Measurements from ENCODE around the gene PDXDC1.
"Not testable (repeated sequence)": the region's sequence is repeated elsewhere in the genome, so short reads cannot be mapped to it uniquely, and the experiment has no call there.

DNA sequence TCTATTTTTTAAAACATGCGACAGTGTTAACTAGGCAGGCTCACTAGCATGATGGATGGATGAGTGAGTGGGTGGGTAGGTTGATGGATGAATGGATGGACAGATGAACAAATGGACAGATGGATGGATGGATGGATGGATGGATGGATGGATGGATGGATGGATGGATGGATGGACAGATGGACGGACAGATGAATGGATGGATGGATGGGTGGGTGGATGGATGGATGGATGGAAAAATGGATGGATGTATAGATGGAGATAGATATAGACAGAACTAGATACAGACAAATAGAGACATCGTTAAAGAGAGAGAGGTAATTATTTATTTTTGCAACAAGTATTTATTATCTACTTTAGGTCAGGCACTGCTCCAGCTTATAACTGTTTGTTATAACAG is 205.1 kb downstream of the PDXDC1 start:
- TF ChIP-seq, protein P1, sequence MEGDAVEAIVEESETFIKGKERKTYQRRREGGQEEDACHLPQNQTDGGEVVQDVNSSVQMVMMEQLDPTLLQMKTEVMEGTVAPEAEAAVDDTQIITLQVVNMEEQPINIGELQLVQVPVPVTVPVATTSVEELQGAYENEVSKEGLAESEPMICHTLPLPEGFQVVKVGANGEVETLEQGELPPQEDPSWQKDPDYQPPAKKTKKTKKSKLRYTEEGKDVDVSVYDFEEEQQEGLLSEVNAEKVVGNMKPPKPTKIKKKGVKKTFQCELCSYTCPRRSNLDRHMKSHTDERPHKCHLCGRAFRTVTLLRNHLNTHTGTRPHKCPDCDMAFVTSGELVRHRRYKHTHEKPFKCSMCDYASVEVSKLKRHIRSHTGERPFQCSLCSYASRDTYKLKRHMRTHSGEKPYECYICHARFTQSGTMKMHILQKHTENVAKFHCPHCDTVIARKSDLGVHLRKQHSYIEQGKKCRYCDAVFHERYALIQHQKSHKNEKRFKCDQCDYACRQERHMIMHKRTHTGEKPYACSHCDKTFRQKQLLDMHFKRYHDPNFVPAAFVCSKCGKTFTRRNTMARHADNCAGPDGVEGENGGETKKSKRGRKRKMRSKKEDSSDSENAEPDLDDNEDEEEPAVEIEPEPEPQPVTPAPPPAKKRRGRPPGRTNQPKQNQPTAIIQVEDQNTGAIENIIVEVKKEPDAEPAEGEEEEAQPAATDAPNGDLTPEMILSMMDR (IDR thresholded peaks at IDR 0.05 in 2 of 3, conservative IDR thresholded peaks at IDR 0.05 in 1 of 3; ENCODE audit: insufficient read depth in 2 of 3, low read depth in 1 of 3, low read length in 3 of 3) = not testable (repeated sequence)
- TF ChIP-seq SUPT5H (IDR thresholded peaks at IDR 0.05); HCFC1 (IDR thresholded peaks at IDR 0.05; ENCODE audit: low read depth, low read length); ZBTB7A (IDR thresholded peaks at IDR 0.05; ENCODE audit: borderline replicate concordance, control insufficient read depth, low read depth, low read length); TCF7L2 (IDR thresholded peaks at IDR 0.05; ENCODE audit: low read depth, low read length); PHB2 (IDR thresholded peaks at IDR 0.05; ENCODE audit: low read depth); RFX5 (IDR thresholded peaks at IDR 0.05; ENCODE audit: low read depth, low read length): not testable (repeated sequence)
- TF ChIP-seq, protein P2, sequence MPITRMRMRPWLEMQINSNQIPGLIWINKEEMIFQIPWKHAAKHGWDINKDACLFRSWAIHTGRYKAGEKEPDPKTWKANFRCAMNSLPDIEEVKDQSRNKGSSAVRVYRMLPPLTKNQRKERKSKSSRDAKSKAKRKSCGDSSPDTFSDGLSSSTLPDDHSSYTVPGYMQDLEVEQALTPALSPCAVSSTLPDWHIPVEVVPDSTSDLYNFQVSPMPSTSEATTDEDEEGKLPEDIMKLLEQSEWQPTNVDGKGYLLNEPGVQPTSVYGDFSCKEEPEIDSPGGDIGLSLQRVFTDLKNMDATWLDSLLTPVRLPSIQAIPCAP (CRISPR knock-in tag; IDR thresholded peaks at IDR 0.05; ENCODE audit: borderline replicate concordance) = not testable (repeated sequence)

All from K562 (cell line).